ENCODE measurements around the gene B3GLCT. TPM values are rescaled to one million over a fixed set of nuclear protein-coding genes. Genes with fewer than 3 reads are reported as not detected.

B3GLCT gene
- total RNA-seq, 1 experiment from 2014 or later: 3.9 TPM

- TF ChIP-seq JUND (IDR thresholded peaks at IDR 0.05) (no peak), FOSL1 (IDR thresholded peaks at IDR 0.05; ENCODE audit: low read depth) (no peak), POLR2AphosphoS5 (IDR thresholded peaks at IDR 0.05; ENCODE audit: low read depth, low read length) (no peak), RAD21 (IDR thresholded peaks at IDR 0.05; ENCODE audit: low read depth) (no peak), YY1 (IDR thresholded peaks at IDR 0.05; ENCODE audit: extremely low read depth, insufficient replicate concordance, low read depth, low read length) (no peak), MAX (IDR thresholded peaks at IDR 0.05) (no peak), ZNF274 (IDR thresholded peaks at IDR 0.05; ENCODE audit: low read depth, low read length) (no peak), SP1 (IDR thresholded peaks at IDR 0.05; ENCODE audit: low read depth) (no peak), ZBTB33 (IDR thresholded peaks at IDR 0.05; ENCODE audit: extremely low read depth, insufficient replicate concordance, low read length) (no peak), REST (IDR thresholded peaks at IDR 0.05; ENCODE audit: low read depth) (no peak), POLR2A (IDR thresholded peaks at IDR 0.05; ENCODE audit: borderline replicate concordance, extremely low read depth, insufficient read depth, insufficient read length) (no peak), TCF7L2 (IDR thresholded peaks at IDR 0.05; ENCODE audit: borderline replicate concordance, extremely low read depth, insufficient read depth, insufficient read length) (no peak), EZH2phosphoT487 (IDR thresholded peaks at IDR 0.05; ENCODE audit: borderline replicate concordance) (no peak), ATF3 (IDR thresholded peaks at IDR 0.05) (no peak), ELF1 (IDR thresholded peaks at IDR 0.05; ENCODE audit: borderline replicate concordance, low read depth) (no peak)
- Histone ChIP-seq H3K27ac (ENCODE audit: low read depth, low read length) (no peak overlapping the region), H3K9ac (ENCODE audit: low read length) (no peak overlapping the region), H2AFZ (ENCODE audit: low read depth, low read length, poor library complexity, severe bottlenecking) (no peak overlapping the region), H3K27me3 (ENCODE audit: insufficient read depth, low read length) (no peaks in the 10 kb centered on the region), H3K9me2 (ENCODE audit: insufficient read depth) (no peaks in the 10 kb centered on the region), H3K4me3 (replicated peaks in 1 of 2; ENCODE audit: low read depth in 1 of 2, low read length in 2 of 2) (no peak overlapping the region), H4K20me1 (ENCODE audit: insufficient read depth) (no peaks in the 10 kb centered on the region), H3K36me3 (ENCODE audit: control insufficient read depth in 1 of 2, insufficient read depth in 2 of 2, low read length in 2 of 2) (no peaks in the 10 kb centered on the region), H3K9me3 (ENCODE audit: control insufficient read depth in 1 of 2, insufficient read depth in 1 of 2, low read depth in 1 of 2, low read length in 2 of 2) (no peaks in the 10 kb centered on the region), H3K4me2 (ENCODE audit: low read length) (no peak overlapping the region), H3K79me2 (ENCODE audit: insufficient read depth, low read length) (no peaks in the 10 kb centered on the region), H3K4me1 (ENCODE audit: control insufficient read depth in 1 of 2, insufficient read depth in 2 of 2, low read length in 2 of 2) (no peaks in the 10 kb centered on the region)
- POLR2A ChIA-PET: no interaction called here
- CTCF ChIA-PET: interaction anchor here (1.3 kb wide), 1 partner anchor 175 kb away, joined by 3 read pairs; no protein-coding TSS in a partner anchor
- intact Hi-C loops (cut with micrococcal nuclease): no loop called here
- BruUV-seq (replicated peaks): no TSS peak
- DNase-seq (ENCODE audit: low read depth, low spot score): no peak
- RAD21 ChIA-PET (ENCODE audit: low non-redundant PET in 1 of 2, low total read pairs in 2 of 2, uncharacterized antibody in 2 of 2, unreplicated experiment in 2 of 2): no interaction called here
- no peak for ATAC-seq
Measured at GRCh38 chr13:31248965-31249539, 49.3 kb downstream of the B3GLCT start.

Data from HCT116 (cell line).